Osteoblast (primary cell): Measurements from ENCODE around the gene C8G. TPM values are rescaled to one million over a fixed set of nuclear protein-coding genes. Genes with fewer than 3 reads are reported as not detected.

Experiments
- DNase-seq: peaks from one replicate; pipeline ENCODE4 v3.0.0; 2011; ENCODE audit warnings: low spot score, mixed read lengths; ENCODE audit not compliant: insufficient read length; ENCODE audit errors: missing footprints
- H2AFZ ChIP-seq: 2 replicates; pipeline ENCODE4 v1.6.0; 2011; ENCODE audit warnings: mild to moderate bottlenecking, low read length
- H3K27ac ChIP-seq: 2 replicates; pipeline ENCODE4 v1.5.1; 2011; ENCODE audit warnings: mild to moderate bottlenecking, low read depth, low read length, moderate library complexity
- H3K27me3 ChIP-seq: 2 replicates; pipeline ENCODE4 v1.6.0; 2012; ENCODE audit warnings: mild to moderate bottlenecking, control low read depth, inconsistent platforms, low read length, moderate library complexity; ENCODE audit not compliant: insufficient read depth
- H3K36me3 ChIP-seq: 2 replicates; pipeline ENCODE4 v1.5.1; 2011; ENCODE audit warnings: mild to moderate bottlenecking, low read length, control low read depth, moderate library complexity; ENCODE audit not compliant: insufficient read depth
- H3K4me1 ChIP-seq: 2 replicates; pipeline ENCODE4 v1.5.1; 2011; ENCODE audit warnings: mild to moderate bottlenecking, low read length, control low read depth, moderate library complexity; ENCODE audit not compliant: insufficient read depth
- H3K4me2 ChIP-seq: 2 replicates; pipeline ENCODE4 v1.6.0; 2011; ENCODE audit warnings: mild to moderate bottlenecking, low read length; ENCODE audit not compliant: insufficient read depth
- H3K4me3 ChIP-seq: fragments of 200-600 bp; sonication (generic); 3 replicates; pipeline ENCODE4 v1.5.1; 2012; ENCODE audit warnings: mild to moderate bottlenecking, low read length, inconsistent platforms; ENCODE audit not compliant: insufficient read depth
- H3K79me2 ChIP-seq: 2 replicates; pipeline ENCODE4 v1.6.0; 2012; ENCODE audit warnings: mild to moderate bottlenecking, low read length, control low read depth, inconsistent platforms; ENCODE audit not compliant: insufficient read depth
- H3K9me3 ChIP-seq: 2 replicates; pipeline ENCODE4 v1.5.1; 2011; ENCODE audit warnings: low read depth, low read length, control low read depth
- H4K20me1 ChIP-seq: 2 replicates; pipeline ENCODE4 v1.6.0; 2012; ENCODE audit warnings: mild to moderate bottlenecking, low read length, control low read depth; ENCODE audit not compliant: insufficient read depth
- total RNA-seq: library from RNA; depleted of rRNA; stranded (reverse); fragments of >200 nt; gene quantifications from 2 replicates; pipeline ENCODE4 v1.2.3, GENCODE V29; 2012
- TF ChIP-seq, protein P1 (sequence below): IDR thresholded peaks from 2 replicates; pipeline ENCODE4 v1.5.1; 2011; ENCODE audit warnings: mild to moderate bottlenecking, low read depth, low read length, moderate library complexity; ENCODE audit errors: extremely low read depth

The C8G gene
- total RNA-seq, 1 donor = not detected

DNA sequence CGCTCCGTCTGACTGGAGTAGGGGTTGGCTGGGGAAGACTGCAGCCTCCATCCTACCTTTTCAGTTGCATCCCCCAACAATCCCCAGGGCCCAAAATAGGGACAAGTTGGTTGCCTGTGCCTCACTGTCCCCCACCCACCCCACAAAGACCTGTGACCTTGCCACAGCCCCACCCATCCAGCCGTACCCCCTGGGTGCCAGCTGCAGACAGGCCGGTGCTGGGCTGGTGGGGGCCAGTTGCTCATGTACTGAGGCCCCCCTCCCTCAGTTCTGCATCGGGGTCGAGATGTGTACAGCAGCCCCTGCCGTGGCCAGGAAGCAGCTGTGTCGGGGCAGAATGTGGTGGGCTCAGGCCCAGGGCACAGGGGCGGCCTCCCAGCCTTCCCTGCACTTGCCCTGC, 38.1 kb downstream of the C8G start:
- Histone ChIP-seq H3K4me2 (no peak overlapping the region), H3K4me1 (no peaks in the 10 kb centered on the region), H3K27ac (no peak overlapping the region), H4K20me1 (no peaks in the 10 kb centered on the region), H3K36me3 (no peaks in the 10 kb centered on the region), H3K4me3 (no peak overlapping the region), H3K79me2 (no peaks in the 10 kb centered on the region), H2AFZ (no peak overlapping the region), H3K9me3 (no peaks in the 10 kb centered on the region), H3K27me3 (peaks cover 24% of the 10 kb centered on the region)
- TF ChIP-seq, protein P1, sequence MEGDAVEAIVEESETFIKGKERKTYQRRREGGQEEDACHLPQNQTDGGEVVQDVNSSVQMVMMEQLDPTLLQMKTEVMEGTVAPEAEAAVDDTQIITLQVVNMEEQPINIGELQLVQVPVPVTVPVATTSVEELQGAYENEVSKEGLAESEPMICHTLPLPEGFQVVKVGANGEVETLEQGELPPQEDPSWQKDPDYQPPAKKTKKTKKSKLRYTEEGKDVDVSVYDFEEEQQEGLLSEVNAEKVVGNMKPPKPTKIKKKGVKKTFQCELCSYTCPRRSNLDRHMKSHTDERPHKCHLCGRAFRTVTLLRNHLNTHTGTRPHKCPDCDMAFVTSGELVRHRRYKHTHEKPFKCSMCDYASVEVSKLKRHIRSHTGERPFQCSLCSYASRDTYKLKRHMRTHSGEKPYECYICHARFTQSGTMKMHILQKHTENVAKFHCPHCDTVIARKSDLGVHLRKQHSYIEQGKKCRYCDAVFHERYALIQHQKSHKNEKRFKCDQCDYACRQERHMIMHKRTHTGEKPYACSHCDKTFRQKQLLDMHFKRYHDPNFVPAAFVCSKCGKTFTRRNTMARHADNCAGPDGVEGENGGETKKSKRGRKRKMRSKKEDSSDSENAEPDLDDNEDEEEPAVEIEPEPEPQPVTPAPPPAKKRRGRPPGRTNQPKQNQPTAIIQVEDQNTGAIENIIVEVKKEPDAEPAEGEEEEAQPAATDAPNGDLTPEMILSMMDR = no peak
- DNase-seq = no peak

- H3K27ac ChIP-seq = no peak overlapping the region
- TF ChIP-seq, protein P1 = no peak
- no peaks in the 10 kb centered on the region for H3K9me3 ChIP-seq
- no peaks in the 10 kb centered on the region for H3K4me1 ChIP-seq
- no peak overlapping the region for H3K4me2 ChIP-seq
- H4K20me1 ChIP-seq = no peaks in the 10 kb centered on the region
- H3K36me3 ChIP-seq = no peaks in the 10 kb centered on the region
- H3K27me3 ChIP-seq = peaks cover 24% of the 10 kb centered on the region
- H2AFZ ChIP-seq = no peak overlapping the region
- DNase-seq = no peak
- no peak overlapping the region for H3K4me3 ChIP-seq
- H3K79me2 ChIP-seq = no peaks in the 10 kb centered on the region
Measured at GRCh38 chr9:136983656-136984314, 38.7 kb downstream of the C8G start.

DNA sequence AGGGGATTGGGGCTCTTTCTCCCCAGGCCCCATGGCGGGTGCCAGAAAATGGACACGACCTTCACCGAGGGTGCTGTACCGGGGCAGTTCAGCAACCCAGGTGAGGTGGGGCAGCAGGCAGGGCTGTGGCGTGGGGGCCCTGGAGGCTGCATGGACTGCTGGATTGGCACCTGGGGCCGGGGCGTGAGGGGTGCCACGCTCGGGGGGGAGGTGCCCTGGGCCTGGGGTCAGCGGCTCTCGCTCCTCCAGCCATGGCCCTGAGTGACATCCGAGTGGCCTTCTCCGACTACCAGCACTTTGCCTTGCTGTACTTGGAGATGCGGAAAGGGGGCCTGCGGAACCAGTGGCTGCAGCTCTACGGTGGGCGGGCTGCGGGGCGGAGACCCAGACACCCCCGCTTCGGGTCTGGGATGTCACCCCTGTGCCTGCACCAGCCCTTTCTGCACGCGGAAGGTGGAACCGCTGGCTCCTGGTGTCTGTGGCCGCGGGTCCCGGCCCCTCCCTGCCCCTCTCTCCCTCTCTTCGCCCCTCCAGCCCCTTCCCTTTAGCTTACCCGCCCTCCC, 39.5 kb downstream of the C8G start:
- TF ChIP-seq, protein P1 = no peak

DNA sequence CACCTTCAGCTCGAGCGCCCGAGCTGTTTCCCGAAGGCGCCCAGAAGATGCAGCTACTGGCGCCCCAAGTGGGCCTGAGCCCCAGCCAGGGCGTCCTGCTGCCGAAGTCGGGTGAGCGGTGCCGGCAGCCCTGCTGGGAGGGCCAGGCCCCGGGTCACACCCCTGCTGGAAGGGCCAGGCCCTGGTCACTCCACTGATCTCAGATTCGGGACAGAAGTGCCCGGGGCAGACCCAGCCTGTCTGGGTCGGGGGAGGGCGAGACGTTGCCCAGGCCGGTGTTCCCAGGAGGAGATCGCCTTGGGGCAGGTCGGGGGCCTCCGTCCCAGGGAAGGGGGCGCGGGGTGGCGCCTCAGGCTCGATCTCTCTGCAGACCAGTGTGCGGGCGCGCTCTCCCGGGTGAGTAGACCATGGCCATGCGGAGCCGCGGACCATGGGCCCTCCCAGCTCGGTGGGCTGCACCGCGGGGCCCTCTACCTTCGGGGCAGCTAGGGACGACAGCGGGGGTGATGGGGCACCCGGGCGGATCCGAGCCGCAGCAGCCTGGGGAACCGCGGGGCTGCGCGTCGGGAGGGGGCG, 40.1 kb downstream of the C8G start:
- Histone ChIP-seq H3K79me2 (no peaks in the 10 kb centered on the region), H3K27me3 (peaks cover 24% of the 10 kb centered on the region), H3K4me2 (no peak overlapping the region), H3K4me1 (no peaks in the 10 kb centered on the region), H3K36me3 (no peaks in the 10 kb centered on the region), H3K27ac (no peak overlapping the region), H3K9me3 (no peaks in the 10 kb centered on the region), H3K4me3 (no peak overlapping the region), H4K20me1 (no peaks in the 10 kb centered on the region), H2AFZ (no peak overlapping the region)
- TF ChIP-seq, protein P1 = no peak
- no peak for DNase-seq

More for the DNA sequence above, 39.5 kb downstream of the C8G start:
- no peaks in the 10 kb centered on the region for H3K4me1 ChIP-seq
- no peak for DNase-seq
- H2AFZ ChIP-seq = no peak overlapping the region
- H4K20me1 ChIP-seq = no peaks in the 10 kb centered on the region
- no peak overlapping the region for H3K27ac ChIP-seq
- peaks cover 24% of the 10 kb centered on the region for H3K27me3 ChIP-seq
- H3K4me3 ChIP-seq = no peak overlapping the region
- H3K4me2 ChIP-seq = no peak overlapping the region
- H3K79me2 ChIP-seq = no peaks in the 10 kb centered on the region
- H3K36me3 ChIP-seq = no peaks in the 10 kb centered on the region
- H3K9me3 ChIP-seq = no peaks in the 10 kb centered on the region
